HepG2 (cell line): ENCODE data around the gene MEA1. TPM values are rescaled to one million over a fixed set of nuclear protein-coding genes. Genes with fewer than 3 reads are reported as not detected.

Experiments
- AGO1 ChIP-seq: fragments of 200-400 bp; formaldehyde crosslinking; IDR thresholded peaks from 2 replicates; pipeline ENCODE4 v1.6.1; 2017; ENCODE audit warnings: mild to moderate bottlenecking, low read depth, low read length, moderate library complexity; ENCODE audit not compliant: poor library complexity, severe bottlenecking
- EHMT2 ChIP-seq: fragments of 200-600 bp; sonication (generic); IDR thresholded peaks from 2 replicates; pipeline ENCODE4 v1.7.0; 2017; ENCODE audit warnings: antibody characterized with exemption, low read depth, low read length, borderline replicate concordance
- ETV6 ChIP-seq: sonication (generic); formaldehyde crosslinking; conservative IDR thresholded peaks from 2 replicates; pipeline ENCODE4 v1.4.0; 2020; ENCODE audit warnings: missing genetic modification reagents
- FOXA3 ChIP-seq: IDR thresholded peaks from 2 replicates; pipeline ENCODE4 v1.6.1; 2016; ENCODE audit warnings: missing genetic modification reagents, missing compliant biosample characterization
- HNRNPL ChIP-seq: fragments of 200-400 bp; formaldehyde crosslinking; IDR thresholded peaks from 2 replicates; pipeline ENCODE4 v1.6.1; 2017; ENCODE audit warnings: mild to moderate bottlenecking, low read depth, low read length
- ISX ChIP-seq: sonication (generic); formaldehyde crosslinking; conservative IDR thresholded peaks from 2 replicates; pipeline ENCODE4 v1.5.0; 2020; ENCODE audit warnings: missing genetic modification reagents
- KDM3A ChIP-seq: IDR thresholded peaks from 2 replicates; pipeline ENCODE4 v1.6.1; 2018; ENCODE audit warnings: low read depth, missing compliant biosample characterization
- KDM6A ChIP-seq: IDR thresholded peaks from 2 replicates; pipeline ENCODE4 v1.6.1; 2016; ENCODE audit warnings: low read depth
- MBD4 ChIP-seq: IDR thresholded peaks from 2 replicates; pipeline ENCODE4 v1.6.1; 2012; ENCODE audit warnings: low read length, inconsistent platforms, borderline replicate concordance
- MIER3 ChIP-seq: IDR thresholded peaks from 2 replicates; pipeline ENCODE4 v1.6.1; 2016; ENCODE audit warnings: missing compliant biosample characterization, borderline replicate concordance
- MTA3 ChIP-seq: sonication (generic); formaldehyde crosslinking; IDR thresholded peaks from 2 replicates; pipeline ENCODE4 v1.4.0; 2020; ENCODE audit warnings: missing genetic modification reagents
- NFATC3 ChIP-seq: sonication (generic); formaldehyde crosslinking; IDR thresholded peaks from 2 replicates; pipeline ENCODE4 v1.5.1; 2020; ENCODE audit warnings: mild to moderate bottlenecking, missing genetic modification reagents
- NFE2 ChIP-seq: sonication (generic); formaldehyde crosslinking; IDR thresholded peaks from 2 replicates; pipeline ENCODE4 v1.4.0; 2020; ENCODE audit warnings: missing genetic modification reagents
- NFRKB ChIP-seq: fragments of 450-650 bp; IDR thresholded peaks from 2 replicates; pipeline ENCODE4 v1.6.1; 2017
- PCBP2 ChIP-seq: fragments of 200-400 bp; formaldehyde crosslinking; optimal IDR thresholded peaks from 2 replicates; pipeline ENCODE3; 2018; ENCODE audit warnings: low read length, low read depth; ENCODE audit not compliant: poor library complexity, severe bottlenecking
- PHF5A ChIP-seq: IDR thresholded peaks from one replicate; pipeline ENCODE4 v1.6.1; 2018; ENCODE audit warnings: low read depth, missing genetic modification reagents; ENCODE audit not compliant: unreplicated experiment
- RBAK ChIP-seq: sonication (generic); formaldehyde crosslinking; IDR thresholded peaks from 2 replicates; pipeline ENCODE4 v1.5.1; 2020; ENCODE audit warnings: mild to moderate bottlenecking, missing genetic modification reagents
- SIN3A ChIP-seq: IDR thresholded peaks from 2 replicates; pipeline ENCODE4 v1.6.1; 2011; ENCODE audit warnings: low read depth, mild to moderate bottlenecking, control low read depth, low read length, borderline replicate concordance
- SSRP1 ChIP-seq: IDR thresholded peaks from 2 replicates; pipeline ENCODE4 v1.6.1; 2016; ENCODE audit warnings: control low read depth
- XBP1 ChIP-seq: sonication (generic); formaldehyde crosslinking; IDR thresholded peaks from 2 replicates; pipeline ENCODE4 v1.5.0; 2020; ENCODE audit warnings: missing genetic modification reagents
- ZKSCAN5 ChIP-seq: sonication (generic); formaldehyde crosslinking; IDR thresholded peaks from 2 replicates; pipeline ENCODE4 v1.5.1; 2020; ENCODE audit warnings: mild to moderate bottlenecking, missing genetic modification reagents
- ZNF138 ChIP-seq: sonication (generic); formaldehyde crosslinking; IDR thresholded peaks from 2 replicates; pipeline ENCODE4 v1.5.0; 2020; ENCODE audit warnings: mild to moderate bottlenecking, low read depth, missing genetic modification reagents
- ZNF441 ChIP-seq: sonication (generic); formaldehyde crosslinking; IDR thresholded peaks from 2 replicates; pipeline ENCODE4 v1.7.0; 2021; ENCODE audit warnings: missing genetic modification reagents, borderline replicate concordance
- ZNF569 ChIP-seq: sonication (generic); formaldehyde crosslinking; IDR thresholded peaks from 2 replicates; pipeline ENCODE4 v1.5.0; 2020; ENCODE audit warnings: mild to moderate bottlenecking, missing genetic modification reagents, moderate library complexity, borderline replicate concordance
- ZNF644 ChIP-seq: IDR thresholded peaks from 2 replicates; pipeline ENCODE4 v1.6.1; 2016; ENCODE audit warnings: low read depth
- polyA plus RNA-seq, 8 experiments: library from polyadenylated mRNA; depleted of rRNA in 3 of 8; stranded (reverse) in 7 of 8; unstranded in 1 of 8; fragments of >200 nt; fragmentation: Illumina TruSeq in 4 of 8; extraction: Trizol in 4 of 8; gene quantifications; 2 replicates each; pipeline versions ENCODE4 v1.2.1 to v1.2.3, GENCODE V29; 2011 to 2016; ENCODE audit warnings: low read depth in 4 of 8, missing spikeins in 1 of 8, mixed read lengths in 1 of 8; ENCODE audit not compliant: insufficient read depth in 1 of 8
- total RNA-seq, 5 experiments: library from RNA; depleted of rRNA; stranded (reverse); fragments of >200 nt; fragmentation: Illumina TruSeq; extraction: Trizol; gene quantifications; 2 replicates each; pipeline ENCODE4 v1.2.3, GENCODE V29; 2016; ENCODE audit warnings: low read depth in 1 of 5
- TF ChIP-seq, protein P1 (sequence below): sonication (generic); formaldehyde crosslinking; IDR thresholded peaks from 2 replicates; pipeline ENCODE4 v1.8.1; 2023; ENCODE audit warnings: mild to moderate bottlenecking, missing genetic modification reagents
- TF ChIP-seq, protein P2 (sequence below): sonication (generic); formaldehyde crosslinking; IDR thresholded peaks from 2 replicates; pipeline ENCODE4 v1.4.0; 2020; ENCODE audit warnings: missing genetic modification reagents
- TF ChIP-seq, protein P3 (sequence below): IDR thresholded peaks from 2 replicates; pipeline ENCODE4 v1.6.1; 2016; ENCODE audit warnings: missing compliant biosample characterization, missing genetic modification reagents, borderline replicate concordance

Gene MEA1
- total and polyA plus RNA-seq, 2 of the 13 experiments (the other 11 are each of a cell fraction or from before 2014, with no cell fraction given), result 75.6 to 86.2 TPM

DNA sequence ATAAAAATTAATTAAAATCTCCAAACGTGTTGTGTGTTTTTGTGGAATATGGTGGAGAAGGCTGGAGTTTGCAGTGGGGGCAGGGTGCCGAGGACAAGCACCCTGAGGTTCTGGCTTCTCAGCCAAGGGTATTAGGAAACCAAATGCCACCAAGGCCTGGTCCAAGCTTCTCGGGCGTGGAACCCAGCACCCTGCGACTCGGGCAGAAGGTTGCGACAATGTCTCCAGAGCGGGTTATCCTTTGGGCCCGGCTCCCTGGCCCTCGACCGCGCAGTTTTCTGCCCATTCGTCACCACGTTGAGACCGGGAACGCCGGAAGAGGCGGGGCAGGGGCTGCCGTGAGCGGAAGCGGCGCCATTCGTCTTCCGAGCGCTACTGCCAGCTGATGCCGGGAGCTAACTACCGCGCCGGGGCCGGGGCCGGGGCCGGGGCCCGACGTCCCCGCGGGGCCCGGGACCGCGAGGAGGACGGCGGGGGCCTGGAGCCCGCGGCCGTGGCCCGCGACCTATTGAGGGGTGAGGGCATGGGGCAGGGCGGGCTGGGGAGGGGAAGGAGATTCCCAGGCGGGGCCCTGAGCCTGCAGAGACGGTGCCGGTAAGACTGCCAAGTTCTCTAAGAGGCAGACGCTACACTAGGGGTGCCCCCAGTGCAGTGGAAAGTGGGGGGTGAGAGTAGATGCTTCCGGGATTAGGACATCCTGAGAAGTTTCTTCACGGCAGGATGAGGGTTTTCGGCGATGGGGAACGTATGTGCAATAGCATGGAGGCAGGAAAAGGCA, 7.7 kb upstream of the MEA1 start, which contains the start of gene RRP36 (continued):
- TF ChIP-seq FOXA3 (CRISPR knock-in tag), result no peak
- no peak for TF ChIP-seq ZNF569
- no peak for TF ChIP-seq ZNF138 (CRISPR knock-in tag)
- TF ChIP-seq, protein P1, sequence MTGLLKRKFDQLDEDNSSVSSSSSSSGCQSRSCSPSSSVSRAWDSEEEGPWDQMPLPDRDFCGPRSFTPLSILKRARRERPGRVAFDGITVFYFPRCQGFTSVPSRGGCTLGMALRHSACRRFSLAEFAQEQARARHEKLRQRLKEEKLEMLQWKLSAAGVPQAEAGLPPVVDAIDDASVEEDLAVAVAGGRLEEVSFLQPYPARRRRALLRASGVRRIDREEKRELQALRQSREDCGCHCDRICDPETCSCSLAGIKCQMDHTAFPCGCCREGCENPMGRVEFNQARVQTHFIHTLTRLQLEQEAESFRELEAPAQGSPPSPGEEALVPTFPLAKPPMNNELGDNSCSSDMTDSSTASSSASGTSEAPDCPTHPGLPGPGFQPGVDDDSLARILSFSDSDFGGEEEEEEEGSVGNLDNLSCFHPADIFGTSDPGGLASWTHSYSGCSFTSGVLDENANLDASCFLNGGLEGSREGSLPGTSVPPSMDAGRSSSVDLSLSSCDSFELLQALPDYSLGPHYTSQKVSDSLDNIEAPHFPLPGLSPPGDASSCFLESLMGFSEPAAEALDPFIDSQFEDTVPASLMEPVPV (CRISPR knock-in tag), result peak; percentile 68; the same call in 1 of the 2 replicates
- no peak for TF ChIP-seq EHMT2
- TF ChIP-seq HNRNPL, result 0 out of 2 replicates have a peak, but pooled peaks have one; percentile 70
- TF ChIP-seq RBAK, result no peak
- peak; percentile 78; the same call in 1 of the 2 replicates for TF ChIP-seq ZNF644 (CRISPR knock-in tag)
- TF ChIP-seq XBP1 (CRISPR knock-in tag), result peak; percentile 82; the same call in 1 of the 2 replicates
- TF ChIP-seq AGO1, result peak; percentile 96
- TF ChIP-seq MIER3 (CRISPR knock-in tag), result peak; percentile 23; the same call in 1 of the 2 replicates
- 0 out of 2 replicates have a peak, but pooled peaks have one; percentile 72 for TF ChIP-seq ISX (CRISPR knock-in tag)
- no peak for TF ChIP-seq MTA3
- no peak for TF ChIP-seq NFE2
- TF ChIP-seq SIN3A, result 0 out of 2 replicates have a peak, but pooled peaks have one; percentile 49
- TF ChIP-seq SSRP1 (CRISPR knock-in tag), result no peak
- no peak; the same call in 1 of the 2 replicates for TF ChIP-seq ETV6 (CRISPR knock-in tag)
- no peak for TF ChIP-seq MBD4
- no peak for TF ChIP-seq ZNF441
- TF ChIP-seq, protein P2, sequence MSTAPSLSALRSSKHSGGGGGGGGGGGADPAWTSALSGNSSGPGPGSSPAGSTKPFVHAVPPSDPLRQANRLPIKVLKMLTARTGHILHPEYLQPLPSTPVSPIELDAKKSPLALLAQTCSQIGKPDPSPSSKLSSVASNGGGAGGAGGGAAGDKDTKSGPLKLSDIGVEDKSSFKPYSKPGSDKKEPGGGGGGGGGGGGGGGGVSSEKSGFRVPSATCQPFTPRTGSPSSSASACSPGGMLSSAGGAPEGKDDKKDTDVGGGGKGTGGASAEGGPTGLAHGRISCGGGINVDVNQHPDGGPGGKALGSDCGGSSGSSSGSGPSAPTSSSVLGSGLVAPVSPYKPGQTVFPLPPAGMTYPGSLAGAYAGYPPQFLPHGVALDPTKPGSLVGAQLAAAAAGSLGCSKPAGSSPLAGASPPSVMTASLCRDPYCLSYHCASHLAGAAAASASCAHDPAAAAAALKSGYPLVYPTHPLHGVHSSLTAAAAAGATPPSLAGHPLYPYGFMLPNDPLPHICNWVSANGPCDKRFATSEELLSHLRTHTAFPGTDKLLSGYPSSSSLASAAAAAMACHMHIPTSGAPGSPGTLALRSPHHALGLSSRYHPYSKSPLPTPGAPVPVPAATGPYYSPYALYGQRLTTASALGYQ (CRISPR knock-in tag), result peak; percentile 53; the same call in 1 of the 2 replicates
- no peak for TF ChIP-seq PCBP2
- TF ChIP-seq, protein P3, sequence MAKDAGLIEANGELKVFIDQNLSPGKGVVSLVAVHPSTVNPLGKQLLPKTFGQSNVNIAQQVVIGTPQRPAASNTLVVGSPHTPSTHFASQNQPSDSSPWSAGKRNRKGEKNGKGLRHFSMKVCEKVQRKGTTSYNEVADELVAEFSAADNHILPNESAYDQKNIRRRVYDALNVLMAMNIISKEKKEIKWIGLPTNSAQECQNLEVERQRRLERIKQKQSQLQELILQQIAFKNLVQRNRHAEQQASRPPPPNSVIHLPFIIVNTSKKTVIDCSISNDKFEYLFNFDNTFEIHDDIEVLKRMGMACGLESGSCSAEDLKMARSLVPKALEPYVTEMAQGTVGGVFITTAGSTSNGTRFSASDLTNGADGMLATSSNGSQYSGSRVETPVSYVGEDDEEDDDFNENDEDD, result peak; percentile 73; the same call in 1 of the 2 replicates
- TF ChIP-seq NFRKB, result no peak
- TF ChIP-seq KDM3A, result no peak
- peak; percentile 54 for TF ChIP-seq PHF5A (CRISPR knock-in tag)
- TF ChIP-seq ZKSCAN5 (CRISPR knock-in tag), result no peak
- no peak for TF ChIP-seq KDM6A (CRISPR knock-in tag)
- peak; percentile 95 for TF ChIP-seq NFATC3 (CRISPR knock-in tag)
